NCI-H446 treated with DMSO at 0.1 percent for 48 hours (cell line): ENCODE measurements around the gene SLC39A10.
"Not testable (repeated sequence)": the region's sequence is repeated elsewhere in the genome, so short reads cannot be mapped to it uniquely, and the experiment has no call there.

Source experiments
- DNase-seq: peaks from one replicate; lab custom pipeline; 2025; lab: John Stamatoyannopoulos, UW

SLC39A10 gene

GRCh38 chr2:195674491-195675221 is 17.6 kb downstream of the SLC39A10 start:
- DNase-seq = no peak

- no peak for DNase-seq
Measured at GRCh38 chr2:195675783-195676427, 18.9 kb downstream of the SLC39A10 start.

GRCh38 chr2:195677290-195677689 is 20.3 kb downstream of the SLC39A10 start:
- DNase-seq = no peak

- no peak for DNase-seq
Measured at GRCh38 chr2:195677884-195678283, 20.9 kb downstream of the SLC39A10 start.

DNA sequence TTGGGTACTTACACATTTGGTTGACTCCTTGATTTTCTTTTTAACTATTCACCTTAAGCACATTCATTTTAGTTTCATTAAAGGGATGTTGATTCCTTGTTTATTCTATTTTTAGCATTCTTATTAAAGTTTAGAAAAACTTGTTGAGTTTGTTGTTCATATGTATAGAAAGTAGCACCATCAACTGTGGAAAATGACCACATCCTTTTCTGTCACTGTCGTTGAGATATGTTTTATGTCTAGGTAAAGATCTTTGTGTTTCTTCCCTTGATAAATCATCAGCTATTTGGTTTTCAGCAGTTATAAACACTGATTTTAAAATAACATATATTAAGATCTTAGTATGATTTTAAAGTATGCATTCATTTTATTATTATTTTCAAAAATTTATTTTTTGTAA is 25.1 kb downstream of the SLC39A10 start:
- no peak for DNase-seq

GRCh38 chr2:195683174-195683573 is 26.1 kb downstream of the SLC39A10 start:
- DNase-seq = no peak

DNA sequence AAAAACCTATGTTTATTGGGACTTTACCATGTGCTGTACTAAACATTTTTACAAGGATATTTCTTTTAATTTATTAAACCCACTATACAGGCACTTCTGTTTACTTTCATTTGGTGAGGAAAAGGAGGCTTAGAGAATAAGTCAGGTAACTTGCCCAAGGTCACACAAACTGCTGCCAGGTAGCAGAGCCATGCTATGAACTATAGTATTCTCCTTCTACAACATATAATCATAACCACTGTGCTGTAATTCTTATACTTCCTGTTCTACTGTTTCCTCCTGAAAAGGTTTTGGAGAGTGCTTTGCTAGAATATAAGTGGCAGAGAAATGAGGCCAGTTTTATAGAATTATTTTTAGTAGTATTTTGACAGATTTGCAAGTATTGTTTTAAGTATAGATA is 29.5 kb downstream of the SLC39A10 start:
- no peak for DNase-seq

DNA sequence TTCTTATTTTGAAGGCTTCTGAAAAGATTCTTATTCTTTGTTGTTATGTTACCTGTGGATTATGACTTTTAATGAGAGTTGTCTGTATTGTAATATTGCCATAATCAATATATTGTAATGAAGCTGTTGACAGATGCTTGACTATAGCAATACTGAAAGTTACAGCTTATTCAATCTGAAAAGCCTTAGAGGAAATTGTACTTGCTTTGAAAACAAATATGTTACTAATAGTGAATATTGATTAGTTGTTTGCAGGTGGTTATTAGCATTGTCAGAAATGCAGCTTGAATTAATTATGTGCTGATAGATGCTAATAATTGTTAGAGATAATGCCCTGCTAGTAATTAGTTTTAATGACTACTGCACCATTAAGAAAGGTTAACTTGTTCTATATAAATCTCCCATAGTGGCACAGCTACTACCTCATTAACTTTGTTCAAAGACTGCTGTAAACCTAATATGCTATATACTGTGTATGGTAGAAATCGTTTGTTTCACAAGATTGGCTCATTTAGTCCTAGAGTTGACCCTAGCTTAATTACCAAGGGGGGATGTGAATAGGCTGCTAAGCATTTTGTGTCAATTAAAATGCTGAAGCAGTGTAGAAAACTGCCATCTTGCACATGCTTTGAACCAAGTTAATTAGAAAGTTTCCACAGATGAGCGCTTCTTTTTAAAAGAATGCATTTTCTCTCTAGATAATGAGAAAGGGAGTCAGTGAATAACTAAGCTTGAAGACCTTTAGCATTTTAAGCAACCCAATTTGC is 30.5 kb downstream of the SLC39A10 start:
- no peak for DNase-seq

- DNase-seq = not testable (repeated sequence)
Measured at GRCh38 chr2:195692531-195692930, 35.5 kb downstream of the SLC39A10 start.

GRCh38 chr2:195694553-195694952 is 37.5 kb downstream of the SLC39A10 start:
- no peak for DNase-seq

DNA sequence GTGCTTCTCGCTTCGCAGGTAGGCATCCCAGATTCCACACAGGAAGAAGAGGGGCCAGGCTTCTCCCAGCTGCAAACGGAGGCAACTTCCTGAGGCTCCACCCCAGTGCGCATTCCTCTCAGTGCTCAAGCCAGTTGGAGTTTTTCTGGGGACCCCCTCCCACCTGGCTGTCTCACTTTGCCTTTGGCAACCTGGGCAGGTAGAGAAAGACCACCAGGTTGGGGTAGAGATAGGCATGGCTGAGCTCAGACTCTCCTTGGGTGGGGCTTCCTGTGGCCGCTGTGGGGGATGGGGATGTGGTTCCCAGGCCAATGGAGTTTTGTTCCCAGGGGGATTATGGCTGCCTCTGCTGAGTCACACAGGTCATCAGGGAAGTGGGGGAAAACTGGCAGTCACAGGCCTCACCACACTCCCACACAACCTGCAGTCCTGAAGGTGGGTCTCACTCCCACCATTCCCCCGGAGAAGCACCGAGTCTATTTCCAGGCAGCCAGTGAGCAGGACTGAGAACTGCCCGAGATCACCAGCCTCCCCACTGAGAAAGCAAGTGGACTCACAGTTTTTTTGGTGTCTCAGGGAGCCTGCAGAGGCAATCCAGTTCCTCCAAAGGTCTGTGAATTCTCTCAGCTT is 38.1 kb downstream of the SLC39A10 start:
- DNase-seq = no peak

GRCh38 chr2:195696012-195696411 is 39.0 kb downstream of the SLC39A10 start:
- DNase-seq = no peak

- no peak for DNase-seq
Measured at GRCh38 chr2:195697681-195698220, 40.7 kb downstream of the SLC39A10 start.

- DNase-seq = no peak
Measured at GRCh38 chr2:195700480-195700879, 43.5 kb downstream of the SLC39A10 start.

- no peak for DNase-seq
Measured at GRCh38 chr2:195706161-195706900, 49.3 kb downstream of the SLC39A10 start.

- DNase-seq = no peak
Measured at GRCh38 chr2:195709901-195710806, 53.1 kb downstream of the SLC39A10 start.

DNA sequence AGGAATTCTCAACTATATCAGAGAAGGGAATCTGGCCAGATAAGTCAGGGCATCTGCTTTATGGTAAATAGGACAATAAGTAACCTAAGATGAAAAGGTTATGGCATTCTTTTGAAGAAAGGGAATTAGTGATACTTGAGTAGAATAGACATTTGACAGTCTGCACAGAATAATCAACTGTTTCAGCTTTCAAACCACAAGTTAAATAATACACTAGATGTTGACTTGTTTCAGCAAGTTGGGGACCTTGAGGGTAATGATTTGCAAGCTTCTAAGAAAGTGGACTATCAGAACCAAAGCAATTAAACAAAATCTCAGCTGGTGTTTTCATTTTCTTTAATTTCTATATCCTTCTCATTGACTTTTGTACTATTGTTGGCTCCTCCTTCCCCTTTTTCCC is 54.5 kb downstream of the SLC39A10 start:
- DNase-seq = no peak

DNA sequence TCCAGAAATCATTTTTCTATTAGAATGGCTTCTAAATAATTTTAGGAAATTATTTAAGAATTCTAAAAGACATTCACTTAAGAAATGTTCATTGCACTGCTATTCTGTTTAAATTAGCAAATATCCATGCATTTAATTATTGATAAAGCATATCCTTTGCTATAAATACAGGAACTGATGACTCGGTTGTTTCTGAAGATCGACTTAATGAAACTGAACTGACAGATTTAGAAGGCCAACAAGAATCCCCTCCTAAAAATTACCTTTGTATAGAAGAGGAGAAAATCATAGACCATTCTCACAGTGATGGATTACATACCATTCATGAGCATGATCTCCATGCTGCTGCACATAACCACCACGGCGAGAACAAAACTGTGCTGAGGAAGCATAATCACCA is 59.4 kb downstream of the SLC39A10 start:
- DNase-seq = no peak

DNA sequence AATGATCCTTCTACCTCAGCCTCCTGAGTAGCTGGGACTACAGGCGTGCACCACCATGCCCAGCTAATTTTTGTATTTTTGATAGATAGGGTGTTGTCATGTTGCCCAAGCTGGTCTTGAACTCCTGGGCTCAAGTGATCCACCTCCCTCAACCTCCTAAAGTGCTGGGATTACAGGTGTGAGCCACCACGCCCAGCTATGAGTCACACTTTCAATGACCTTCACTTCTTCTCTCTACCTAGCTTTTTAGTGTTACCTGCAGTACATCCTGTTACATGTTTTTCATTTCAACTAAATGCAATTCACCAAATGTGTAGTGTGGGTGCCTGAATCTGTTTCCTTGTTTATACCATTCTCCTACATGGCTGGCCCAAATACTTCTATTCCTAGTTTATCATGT is 64.0 kb downstream of the SLC39A10 start:
- DNase-seq = no peak

DNA sequence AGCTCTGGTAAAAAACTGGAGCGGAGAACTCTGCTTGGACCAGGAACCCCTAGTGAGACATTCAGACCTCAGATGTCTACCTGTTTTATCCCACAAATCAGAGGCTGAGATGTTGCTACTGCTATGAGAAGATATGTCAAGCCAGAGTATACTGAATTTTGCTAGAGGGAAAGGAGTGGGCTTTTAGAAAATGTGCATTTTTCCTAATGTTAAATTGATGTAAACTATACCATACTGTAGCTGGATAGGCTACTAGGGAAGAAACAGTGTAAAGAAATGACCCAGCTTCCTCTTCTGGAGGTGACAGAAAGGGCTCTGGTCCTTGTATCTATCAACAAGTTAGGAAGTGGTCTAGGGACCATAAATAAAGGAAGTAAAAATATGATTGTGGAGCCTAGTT is 65.0 kb downstream of the SLC39A10 start:
- no peak for DNase-seq
